Prostate gland (tissue), 2 donors: ENCODE measurements around the gene HDAC10.

Experiments
- CTCF ChIP-seq, 4 experiments: fragments of 200-600 bp in 2 of 4; fragments of 450-650 bp in 2 of 4; sonication (generic) in 2 of 4; IDR thresholded peaks; 1 replicate in 3 of 4; 2 replicates in 1 of 4; pipeline ENCODE4 v1.5.1; 2016 to 2019; ENCODE audit warnings: antibody characterized with exemption in 4 of 4, mild to moderate bottlenecking in 2 of 4, moderate library complexity in 2 of 4
- POLR2A ChIP-seq: fragments of 450-650 bp; IDR thresholded peaks from one replicate; pipeline ENCODE4 v1.6.1; 2016; ENCODE audit warnings: antibody characterized with exemption, mild to moderate bottlenecking

DNA sequence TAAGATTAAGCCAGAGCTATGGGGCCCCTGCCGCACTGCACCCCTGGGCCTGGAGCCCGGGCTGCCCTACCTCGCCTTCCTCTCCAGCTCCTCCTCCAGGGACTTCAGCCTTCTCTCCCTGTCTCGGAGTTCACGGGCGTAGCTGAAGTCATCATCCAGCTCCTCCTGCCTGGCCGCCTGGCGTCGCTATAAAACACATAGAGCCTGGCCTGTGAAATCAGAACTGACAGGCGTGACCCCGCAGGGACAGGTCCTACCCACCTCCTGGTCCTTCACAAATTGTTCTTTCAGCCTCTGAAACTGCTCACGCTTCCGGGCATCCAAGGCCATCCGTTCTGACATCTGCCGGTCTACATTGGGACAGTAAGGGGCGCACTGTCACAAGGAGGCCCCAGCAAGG, 27.0 kb downstream of the HDAC10 start:
- TF ChIP-seq POLR2A (no peak), CTCF (IDR thresholded peaks at IDR 0.05) (no peak)
